ENCODE data around the gene KCNIP3. TPM values are rescaled to one million over a fixed set of nuclear protein-coding genes. Genes with fewer than 3 reads are reported as not detected.

KCNIP3 gene
- total and polyA plus RNA-seq, 9 of the 15 experiments (the other 6 are each of a cell fraction or from before 2014, with no cell fraction given) = 0.04 TPM; not detected in 8

GRCh38 chr2:95346738-95347671, 49.9 kb downstream of the KCNIP3 start:
- DNase-seq (ENCODE audit: extremely low read depth in 1 of 4, low spot score in 3 of 4) = peak; percentile 15 to 73 (median 54)
- TF ChIP-seq EGR1 (conservative IDR thresholded peaks at IDR 0.05) = 0 out of 2 replicates have a peak, but pooled peaks have one; percentile 16
- TF ChIP-seq E2F6 (IDR thresholded peaks at IDR 0.05; ENCODE audit: borderline replicate concordance in 1 of 2, extremely low read depth in 1 of 2, insufficient read depth in 1 of 2, insufficient read length in 1 of 2, low read depth in 1 of 2, low read length in 1 of 2, poor library complexity in 1 of 2, severe bottlenecking in 1 of 2) = peak in 1 of 2 experiments; percentile 27
- no peak for TF ChIP-seq ZC3H8 (IDR thresholded peaks at IDR 0.05)
- no peaks in the 10 kb centered on the region for H3K9me3 ChIP-seq (replicated peaks; ENCODE audit: control insufficient read depth, insufficient read depth, low read depth, low read length)
- no peak for FAIRE-seq
- no peaks in the 10 kb centered on the region for H3K36me3 ChIP-seq (ENCODE audit: control insufficient read depth, insufficient read depth, low read length)
- H2AFZ ChIP-seq (ENCODE audit: low read depth, low read length) = no peak overlapping the region
- H3K9me1 ChIP-seq (ENCODE audit: control insufficient read depth, insufficient read depth, low read length) = peaks cover 4% of the 10 kb centered on the region
- peak overlapping the region; percentile 18; the same call in 1 of the 2 replicates for H3K4me3 ChIP-seq
- H3K9ac ChIP-seq (ENCODE audit: insufficient read depth in 1 of 2, low read depth in 2 of 2, low read length in 2 of 2) = no peak overlapping the region
- 37% methylated on average over 49 of the region's 78 CpGs for WGBS (ENCODE audit: insufficient coverage, low coverage, missing lambda C conversion rate)
- no TSS peak for BruUV-seq (replicated peaks)
- intact Hi-C loops (cut with micrococcal nuclease) = no loop called here
- no peak overlapping the region for H3K27ac ChIP-seq (ENCODE audit: extremely low read depth, low read depth, low read length)
- no peak overlapping the region for H3K4me2 ChIP-seq (ENCODE audit: insufficient read depth, low read length)
- no peak for ATAC-seq
- H3K4me1 ChIP-seq (replicated peaks in 1 of 2; ENCODE audit: control insufficient read depth in 2 of 2, insufficient read depth in 2 of 2, low read length in 2 of 2) = peaks cover 6 to 23% of the 10 kb centered on the region in 2 experiments; a peak in 4 of 5 replicates
- ChIA-PET POLR2A (no interaction called here), CTCF (ENCODE audit: low intra/inter-chr PET ratio) (no interaction called here)
- in situ Hi-C loops (cut with MboI) = no loop called here
- peaks cover 16% of the 10 kb centered on the region for H4K20me1 ChIP-seq (replicated peaks; ENCODE audit: control insufficient read depth, insufficient read depth, low read length)
- H3K27me3 ChIP-seq (ENCODE audit: control insufficient read depth in 2 of 2, insufficient read depth in 2 of 2, low read length in 2 of 2) = peaks cover 13 to 86% of the 10 kb centered on the region in 2 experiments
- no peaks in the 10 kb centered on the region for H3K79me2 ChIP-seq (ENCODE audit: control insufficient read depth, insufficient read depth, low read length)

Measured in K562 (cell line).